GM18508 (cell line): ENCODE measurements around the gene GTF2H2.
"Not testable (repeated sequence)": the region's sequence is repeated elsewhere in the genome, so short reads cannot be mapped to it uniquely, and the experiment has no call there.

ENCODE experiments used
- ATAC-seq: cut with Tn5 transposase; IDR thresholded peaks from one replicate; pipeline ENCODE4 v1.9.1; 2021; ENCODE audit warnings: moderate number of reproducible peaks; ENCODE audit not compliant: insufficient read depth, unreplicated experiment

Gene GTF2H2

GRCh38 chr5:71014176-71014575 is 53.3 kb downstream of the GTF2H2 start:
- no peak for ATAC-seq

- ATAC-seq: no peak
Measured at GRCh38 chr5:71013575-71013974, 53.9 kb downstream of the GTF2H2 start.

GRCh38 chr5:71011194-71011792 is 56.2 kb downstream of the GTF2H2 start:
- no peak for ATAC-seq

GRCh38 chr5:71006983-71007382 is 60.5 kb downstream of the GTF2H2 start:
- ATAC-seq: not testable (repeated sequence)
